Raji (cell line): Measurements from ENCODE around the gene AXDND1.
A peak's percentile ranks its signal among the peaks of the same experiment; 100 is the strongest.

Source experiments
- POLR2A ChIP-seq: IDR thresholded peaks from 2 replicates; pipeline ENCODE4 v1.6.1; 2011; ENCODE audit warnings: low read depth, low read length, control low read depth; ENCODE audit not compliant: insufficient read depth

The AXDND1 gene, protein sequence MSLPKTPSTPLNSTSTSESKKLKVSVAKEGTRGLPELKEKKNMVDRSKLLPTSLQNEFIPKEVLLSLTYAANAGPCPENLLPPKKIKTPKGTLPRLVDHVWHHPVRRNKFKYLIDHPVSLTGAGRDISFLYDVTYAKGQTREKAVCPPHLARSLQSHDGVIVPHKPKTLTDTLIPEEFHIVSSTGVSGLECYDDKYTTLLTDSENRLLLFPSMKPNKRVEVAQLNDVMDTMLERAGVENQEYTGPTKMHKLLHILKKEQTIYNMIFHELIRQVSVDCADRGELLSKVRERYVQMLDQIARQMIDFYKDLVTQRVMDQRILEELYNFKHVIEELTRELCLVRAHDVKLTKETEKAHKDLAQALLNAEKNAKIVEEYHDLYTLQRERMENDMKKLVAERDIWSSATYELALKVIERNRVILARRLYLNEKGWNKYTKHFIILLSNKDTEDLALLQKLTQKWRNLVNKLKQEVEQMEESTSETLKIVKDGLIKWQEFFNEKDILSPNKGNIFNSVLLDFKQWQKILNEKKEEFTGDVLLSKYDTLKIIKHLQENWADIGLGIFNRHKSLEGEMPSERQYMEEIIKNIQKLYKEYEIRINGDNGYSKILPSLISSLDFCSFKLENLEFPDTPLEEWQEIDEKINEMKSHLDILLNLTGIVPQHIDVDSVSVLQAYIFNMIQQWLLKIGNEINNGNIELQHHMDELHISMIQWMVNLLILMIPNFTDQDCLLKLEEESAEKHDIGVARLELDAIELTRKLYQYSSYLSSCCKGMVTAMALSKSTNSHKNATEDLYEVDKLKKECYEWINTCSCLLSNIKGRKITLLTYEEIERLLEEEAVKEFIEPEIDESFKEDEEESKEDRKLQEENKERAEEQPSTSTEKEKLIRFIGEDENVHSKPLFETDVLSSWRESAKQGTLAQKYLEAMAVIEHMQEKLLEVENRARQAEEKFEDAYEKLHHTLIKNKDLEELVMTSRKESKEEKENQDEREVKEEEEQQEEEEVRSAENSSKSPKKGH

DNA sequence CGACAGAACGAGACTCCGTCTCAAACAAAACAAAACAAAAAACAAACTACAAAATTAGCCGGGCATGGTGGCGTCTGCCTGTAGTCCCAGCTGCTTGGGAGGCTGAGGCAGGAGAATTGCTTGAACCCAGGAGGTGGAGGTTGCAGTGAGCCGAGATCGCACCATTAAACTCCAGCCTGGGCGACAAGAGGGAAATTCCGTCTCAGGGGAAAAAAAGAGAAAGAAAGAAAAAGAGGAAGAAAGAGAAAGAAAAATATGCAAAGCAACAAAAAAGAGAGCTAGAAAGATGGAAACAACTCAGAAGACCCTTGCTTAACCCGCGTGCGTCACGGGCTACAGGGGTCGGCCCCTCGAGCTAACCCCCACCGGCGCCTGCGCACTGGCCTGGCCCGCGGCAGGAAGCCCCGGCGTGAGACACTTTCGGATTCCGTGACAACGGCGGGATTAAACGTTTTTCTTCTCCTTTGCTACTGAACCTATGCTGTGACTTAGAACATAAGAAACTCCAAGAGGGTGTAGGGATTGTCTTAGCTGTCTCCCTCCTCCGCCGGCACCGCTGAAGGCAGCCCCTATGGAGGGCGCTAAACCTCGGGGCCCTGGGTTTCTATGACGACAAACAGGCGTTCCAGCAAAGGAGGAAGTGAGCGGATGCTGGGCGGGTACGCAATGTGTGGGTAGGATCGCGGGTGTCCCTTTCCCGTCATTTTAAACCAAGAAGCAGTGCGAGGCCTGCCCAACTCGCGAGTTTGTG lies at the start of gene AXDND1:
Gene AXDND1 (plus strand): TSS at position 630 of the 751 bp plus-strand sequence. CDS start 539 bp downstream, outside the sequence.
- peak; percentile 55; the same call in 1 of the 2 replicates for TF ChIP-seq POLR2A

DNA sequence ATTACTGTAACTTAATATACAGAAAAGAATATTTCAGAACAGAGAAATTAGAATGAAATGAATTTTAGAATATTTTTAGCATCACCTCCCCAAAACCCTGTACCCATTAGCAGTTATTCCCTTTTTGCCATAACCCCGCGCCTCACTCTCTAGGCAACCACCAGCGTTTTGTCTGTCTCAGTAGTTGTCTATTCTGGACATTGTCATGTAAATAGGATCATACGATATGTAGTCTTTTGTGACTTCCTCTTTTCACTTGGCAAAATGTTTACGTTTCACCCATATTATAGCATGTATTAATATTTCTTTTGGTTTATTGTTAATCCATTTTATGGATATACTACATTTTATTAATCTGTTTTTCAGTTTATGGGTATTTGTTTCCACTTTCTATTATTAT lies 47.3 kb upstream of the AXDND1 start:
- no peak for TF ChIP-seq POLR2A

DNA sequence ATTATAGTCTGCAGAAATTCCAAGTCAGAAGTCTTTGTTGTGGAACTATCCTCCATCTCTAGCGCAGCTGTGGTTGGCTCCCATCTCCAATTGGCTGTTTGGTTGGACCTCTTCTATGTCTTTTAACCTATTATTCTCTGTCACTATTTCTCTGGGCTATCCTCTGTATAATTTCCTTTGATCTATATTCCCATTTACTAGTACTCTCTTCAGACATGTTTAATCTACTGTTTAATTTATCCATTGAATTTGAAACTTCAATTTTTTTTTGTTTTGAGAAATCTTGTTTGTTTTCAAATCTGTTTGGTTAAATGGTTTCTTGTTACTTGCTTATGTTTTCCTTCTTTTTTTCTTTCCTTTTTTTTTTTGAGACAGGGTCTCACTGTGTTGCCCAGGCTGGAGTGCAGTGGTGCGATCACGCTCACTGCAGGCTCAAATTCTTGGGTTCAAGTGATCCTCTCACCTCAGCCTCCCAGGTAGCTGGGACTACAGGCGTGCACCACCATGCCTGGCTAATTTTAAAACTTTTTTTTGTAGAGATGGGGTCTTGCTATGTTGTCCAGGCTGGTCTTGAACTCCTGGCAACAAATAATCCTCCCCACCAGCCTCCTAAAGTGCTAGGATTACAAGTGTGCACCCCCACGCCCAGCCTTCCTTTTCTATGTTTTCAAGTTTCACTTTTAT lies 44.1 kb upstream of the AXDND1 start:
- TF ChIP-seq POLR2A: no peak

DNA sequence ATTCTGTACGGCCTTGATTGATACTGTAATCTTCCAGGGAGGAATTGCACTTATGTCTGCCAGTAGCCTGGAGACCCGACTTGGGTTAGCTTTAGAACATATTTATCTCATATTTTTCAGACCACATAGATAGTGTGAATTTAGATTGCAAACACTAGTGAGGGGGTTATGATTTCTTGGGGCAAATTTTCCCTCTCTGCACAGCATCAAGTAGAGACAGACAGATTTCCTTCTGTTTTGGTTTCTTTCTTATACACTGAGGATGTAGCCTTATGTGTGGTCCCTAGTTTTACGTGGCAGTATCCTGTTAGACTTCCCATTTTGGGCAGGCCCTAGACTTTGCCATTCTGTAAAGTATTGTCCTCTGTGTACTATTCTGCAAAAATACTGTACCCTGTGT lies 43.2 kb upstream of the AXDND1 start:
- no peak for TF ChIP-seq POLR2A

DNA sequence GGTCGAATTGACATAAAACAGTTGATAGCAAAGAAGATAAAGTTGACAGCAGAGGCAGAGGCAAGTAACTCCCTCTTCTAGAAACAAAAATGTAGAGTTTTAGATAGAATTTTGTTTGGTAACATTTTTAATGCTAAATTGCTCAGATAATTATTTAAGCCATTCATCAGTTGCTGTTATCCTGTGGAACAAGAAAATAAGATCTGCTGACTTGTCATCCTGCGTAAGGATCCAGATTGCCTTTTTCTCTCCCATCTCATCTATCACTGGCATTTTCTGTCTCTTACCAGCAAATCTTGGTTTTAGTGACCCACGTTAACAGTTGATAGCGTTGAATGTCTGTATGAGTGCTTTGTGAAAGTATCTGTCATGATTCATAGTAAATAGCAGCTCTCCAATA lies 42.3 kb upstream of the AXDND1 start:
- TF ChIP-seq POLR2A: no peak

DNA sequence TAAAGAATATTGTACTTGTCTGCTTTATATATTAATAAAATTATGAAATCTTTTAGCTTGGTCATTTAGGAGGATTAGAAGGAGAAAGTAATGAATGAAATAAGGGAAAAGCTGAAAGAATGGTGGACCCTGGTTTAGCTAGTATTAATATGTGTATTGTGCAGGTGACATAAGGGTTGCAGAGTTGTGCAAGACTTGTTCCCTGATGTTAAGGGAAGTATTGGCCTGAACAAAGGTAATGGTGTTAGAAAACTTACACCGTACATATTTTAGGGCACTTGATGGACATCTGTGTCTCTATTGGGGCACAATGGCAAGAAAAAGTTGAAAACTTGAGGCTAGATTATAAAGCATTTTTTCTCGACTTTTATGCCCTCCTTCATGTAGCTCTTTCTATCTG lies 39.9 kb upstream of the AXDND1 start:
- no peak for TF ChIP-seq POLR2A

DNA sequence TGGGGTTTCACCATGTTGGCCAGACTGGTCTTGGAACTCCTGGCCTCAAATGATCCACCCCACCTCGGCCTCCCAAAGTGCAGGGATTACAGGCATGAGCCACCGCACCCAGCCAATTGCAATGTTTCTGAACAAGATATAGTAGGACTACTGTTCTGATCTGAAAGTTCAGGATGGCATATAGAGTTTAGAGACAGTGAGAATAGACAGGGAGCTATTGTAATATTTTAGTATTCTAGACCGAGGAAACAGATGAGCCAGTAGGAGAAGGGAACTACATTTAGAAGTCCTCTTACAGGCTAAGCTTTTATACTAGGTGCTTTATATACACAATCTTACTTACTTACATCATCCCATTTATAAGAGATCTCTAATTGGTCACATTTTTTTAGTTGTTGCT lies 39.0 kb upstream of the AXDND1 start:
- no peak for TF ChIP-seq POLR2A

DNA sequence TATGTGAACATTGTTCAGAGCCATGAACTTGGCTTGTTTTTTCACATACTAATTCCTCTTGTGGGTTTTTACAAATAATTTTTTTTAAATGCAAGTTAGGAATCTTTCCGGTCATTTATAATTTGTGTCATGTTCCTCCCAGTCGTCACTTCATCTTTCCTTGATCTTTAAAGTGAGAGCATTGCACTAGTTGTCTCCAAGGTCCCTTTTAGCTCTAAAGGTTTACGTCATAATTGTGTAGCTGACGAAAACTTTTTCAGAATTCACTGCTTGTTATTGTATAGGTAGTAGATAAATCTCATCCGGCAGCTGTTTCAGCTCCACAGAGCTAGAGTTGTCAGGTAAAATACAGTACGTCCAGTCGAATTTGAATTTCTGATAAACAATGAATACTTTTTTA lies 38.6 kb upstream of the AXDND1 start:
- TF ChIP-seq POLR2A: no peak

DNA sequence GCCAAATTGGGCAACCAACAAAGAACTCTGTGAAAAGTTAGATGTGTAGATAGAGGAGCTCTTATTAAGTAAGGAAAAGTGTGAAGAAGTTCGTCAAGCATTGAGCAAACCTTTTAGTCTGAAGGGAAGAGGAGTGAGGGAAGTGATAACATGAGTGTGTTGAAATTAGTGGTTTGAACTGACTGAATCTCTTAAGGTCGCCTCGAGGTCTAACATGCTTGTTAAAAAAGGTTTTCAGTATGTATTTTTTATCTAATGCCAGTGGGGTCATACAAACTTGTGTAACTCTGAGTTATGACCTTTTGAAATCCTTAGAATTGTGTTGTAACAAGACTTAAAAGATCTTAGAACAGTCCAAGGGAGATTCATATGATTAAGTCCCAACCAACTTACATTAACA lies 38.1 kb upstream of the AXDND1 start:
- no peak for TF ChIP-seq POLR2A

DNA sequence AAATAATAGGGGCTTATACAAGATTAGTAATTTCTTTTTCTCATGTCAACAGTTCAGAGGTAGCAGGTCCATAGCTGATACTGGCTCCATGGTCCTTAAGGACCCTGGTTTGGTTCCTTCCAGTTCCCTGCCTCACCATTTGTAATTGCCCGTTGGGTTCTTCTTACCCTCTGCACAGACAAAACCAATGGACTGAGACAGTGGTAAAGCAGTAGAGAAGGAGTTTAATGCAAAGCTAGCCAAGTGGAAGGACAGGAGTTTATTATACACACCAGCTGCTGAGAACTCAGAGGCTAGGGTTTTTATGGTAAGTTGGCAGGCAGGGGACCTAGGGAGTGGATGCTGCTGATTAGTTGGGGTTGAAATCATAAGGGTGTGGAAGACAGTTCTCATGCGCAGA lies 35.9 kb upstream of the AXDND1 start:
- TF ChIP-seq POLR2A: no peak

DNA sequence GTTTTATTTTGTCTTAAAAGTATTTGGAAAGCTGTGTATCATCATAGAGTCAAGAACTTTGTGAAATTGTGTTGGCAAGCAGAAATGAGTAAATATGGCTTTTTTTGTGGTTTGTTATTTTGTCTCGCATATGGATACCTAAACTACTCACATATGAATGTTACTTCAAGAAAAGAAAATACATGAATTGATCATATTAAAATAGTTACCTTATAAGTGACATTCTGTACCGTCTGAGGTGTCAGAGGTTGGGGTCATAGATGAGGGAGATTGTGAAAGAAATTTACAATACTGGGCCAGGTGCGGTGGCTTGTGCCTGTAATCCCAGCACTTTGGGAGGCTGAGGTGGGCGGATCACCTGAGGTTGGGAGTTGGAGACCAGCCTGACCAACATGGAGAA lies 31.3 kb upstream of the AXDND1 start:
- no peak for TF ChIP-seq POLR2A

DNA sequence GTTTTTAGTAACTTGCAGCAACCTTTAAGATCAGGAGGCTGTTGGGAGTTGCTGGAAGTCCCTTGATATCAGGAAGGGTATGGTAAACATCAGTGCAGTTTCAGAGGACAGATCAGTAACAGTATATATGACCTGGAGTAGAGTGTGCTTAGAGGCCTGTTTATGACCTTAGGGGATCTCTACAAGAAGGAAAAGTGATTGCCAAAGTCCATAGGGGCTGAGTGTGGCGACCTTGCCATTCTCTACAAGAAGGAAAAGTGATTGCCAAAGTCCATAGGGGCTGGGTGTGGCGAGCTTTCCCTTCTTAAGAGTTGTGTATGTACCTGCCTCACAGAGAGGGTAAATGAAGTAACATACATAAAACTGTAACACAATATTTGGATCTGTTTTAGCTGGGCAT lies 28.5 kb upstream of the AXDND1 start:
- TF ChIP-seq POLR2A: no peak

DNA sequence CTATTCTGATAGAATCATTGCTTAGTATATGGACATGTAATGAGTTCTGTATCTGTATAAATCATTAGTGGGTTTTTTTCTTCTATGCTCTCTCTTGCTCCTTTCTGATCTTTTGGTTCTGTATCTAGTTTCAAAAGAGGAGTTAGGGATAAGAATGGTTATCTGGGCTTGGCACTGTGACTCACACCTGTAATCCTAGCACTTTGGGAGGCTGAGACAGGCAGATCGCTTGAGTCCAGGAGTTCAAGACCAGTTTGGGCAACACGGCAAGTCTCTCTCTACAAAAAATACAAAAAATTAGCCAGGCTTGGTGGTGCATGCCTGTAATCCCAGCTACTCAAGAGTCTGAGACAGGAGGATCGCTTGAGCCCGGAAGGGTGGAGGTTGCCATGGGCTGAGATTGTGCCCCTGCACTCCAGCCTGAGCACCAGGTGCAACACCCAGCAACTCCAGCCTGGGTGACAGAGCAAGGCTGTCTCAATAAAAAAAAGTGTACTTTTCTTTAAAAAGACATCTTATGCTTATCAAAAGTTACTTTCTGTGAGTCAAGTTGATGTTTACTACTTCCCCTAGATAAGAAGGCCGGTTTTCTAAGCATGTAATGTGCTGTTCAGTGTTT lies 27.7 kb upstream of the AXDND1 start:
- no peak for TF ChIP-seq POLR2A

DNA sequence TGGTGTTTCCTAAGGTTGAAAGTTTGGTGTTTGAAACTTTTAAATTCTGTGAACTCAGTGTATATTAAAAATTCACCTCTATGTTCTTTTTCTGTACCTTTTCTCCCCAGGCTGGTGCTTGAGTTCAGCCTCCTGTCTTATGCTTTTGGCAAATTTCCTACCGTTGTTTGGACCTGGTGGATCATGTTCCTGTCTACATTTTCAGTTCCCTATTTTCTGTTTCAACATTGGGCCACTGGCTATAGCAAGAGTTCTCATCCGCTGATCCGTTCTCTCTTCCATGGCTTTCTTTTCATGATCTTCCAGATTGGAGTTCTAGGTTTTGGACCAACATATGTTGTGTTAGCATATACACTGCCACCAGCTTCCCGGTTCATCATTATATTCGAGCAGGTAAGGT lies 24.9 kb upstream of the AXDND1 start:
- TF ChIP-seq POLR2A: no peak
